GM19463 (cell line): Measurements from ENCODE around the gene PSMB11.

Experiments
- ATAC-seq: cut with Tn5 transposase; IDR thresholded peaks from one replicate; pipeline ENCODE4 v1.9.1; 2021; ENCODE audit warnings: mild to moderate bottlenecking, moderate library complexity; ENCODE audit not compliant: unreplicated experiment

PSMB11 gene

GRCh38 chr14:23057757-23058653 is 16.0 kb downstream of the PSMB11 start:
- peak; percentile 56 for ATAC-seq

- no peak for ATAC-seq
Observed at GRCh38 chr14:23058654-23059504, 16.9 kb downstream of the PSMB11 start.

- no peak for ATAC-seq
Observed at GRCh38 chr14:23060536-23061260, 18.7 kb downstream of the PSMB11 start.

- no peak for ATAC-seq
Observed at GRCh38 chr14:23062002-23062401, 20.0 kb downstream of the PSMB11 start.

- ATAC-seq, result no peak
Observed at GRCh38 chr14:23063601-23064000, 21.6 kb downstream of the PSMB11 start.

- ATAC-seq, result no peak
Observed at GRCh38 chr14:23066368-23066767, 24.4 kb downstream of the PSMB11 start.

- ATAC-seq, result no peak
Observed at GRCh38 chr14:23066855-23067744, 25.1 kb downstream of the PSMB11 start.

- ATAC-seq, result no peak
Observed at GRCh38 chr14:23067847-23068788, 26.1 kb downstream of the PSMB11 start.

GRCh38 chr14:23068789-23069412 is 26.9 kb downstream of the PSMB11 start:
- ATAC-seq, result peak; percentile 64

- no peak for ATAC-seq
Observed at GRCh38 chr14:23069413-23069806, 27.4 kb downstream of the PSMB11 start.

GRCh38 chr14:23070262-23071129 is 28.5 kb downstream of the PSMB11 start:
- ATAC-seq, result no peak

- peak; percentile 92 for ATAC-seq
Observed at GRCh38 chr14:23071244-23071920, 29.4 kb downstream of the PSMB11 start.

- no peak for ATAC-seq
Observed at GRCh38 chr14:23071921-23072539, 30.0 kb downstream of the PSMB11 start.

GRCh38 chr14:23074906-23075305 is 32.9 kb downstream of the PSMB11 start:
- ATAC-seq, result no peak

- no peak for ATAC-seq
Observed at GRCh38 chr14:23076785-23077408, 34.9 kb downstream of the PSMB11 start.

- ATAC-seq, result no peak
Observed at GRCh38 chr14:23077962-23078361, 36.0 kb downstream of the PSMB11 start.
